ENCODE measurements around the gene TMEM54. TPM values are rescaled to one million over a fixed set of nuclear protein-coding genes. Genes with fewer than 3 reads are reported as not detected.

TMEM54 gene
- total and polyA plus RNA-seq, 2 experiments from 2014 or later: 24.8 to 64.7 TPM

- no peaks in the 10 kb centered on the region for H3K36me3 ChIP-seq (replicated peaks; ENCODE audit: insufficient read depth, low read depth)
- peaks cover 11% of the 10 kb centered on the region for H3K4me1 ChIP-seq (ENCODE audit: insufficient read depth)
- H3K4me3 ChIP-seq: peak within 1 kb of the TSS; percentile 37
- peak within 1 kb of the TSS; percentile 7 for H3K27ac ChIP-seq
- no peaks in the 10 kb centered on the region for H4K20me1 ChIP-seq (ENCODE audit: insufficient read depth, poor library complexity, severe bottlenecking)
- 4% methylated on average over 40 of the region's 99 CpGs for WGBS (ENCODE audit: low lambda C conversion rate, missing lambda C conversion rate)
- no peak within 1 kb of the TSS for H2AFZ ChIP-seq
- H3K9me3 ChIP-seq (ENCODE audit: low read depth): no peaks in the 10 kb centered on the region
- no peaks in the 10 kb centered on the region for H3K79me2 ChIP-seq
- H3K27me3 ChIP-seq: peaks cover 20% of the 10 kb centered on the region
- DNase-seq (ENCODE audit: low spot score): peak; percentile 70
- peak within 1 kb of the TSS; percentile 91 for H3K4me2 ChIP-seq
- TF ChIP-seq CTCF (IDR thresholded peaks at IDR 0.05; ENCODE audit: poor library complexity) (no peak), EZH2 (IDR thresholded peaks at IDR 0.05; ENCODE audit: borderline replicate concordance) (no peak), EZH2phosphoT487 (IDR thresholded peaks at IDR 0.05; ENCODE audit: low read depth, severe bottlenecking, unreplicated experiment) (no peak)
- no peaks in the 10 kb centered on the region for H3K9me2 ChIP-seq (replicated peaks; ENCODE audit: insufficient read depth)
Measured at GRCh38 chr1:32870615-32871363, 30.4 kb downstream of the TMEM54 start, which contains the start of gene FNDC5. TSS of gene FNDC5 (minus strand) at chr1:32870912.

GRCh38 chr1:32869923-32870614, 31.1 kb downstream of the TMEM54 start:
- Histone ChIP-seq H3K4me2 (peak overlapping the region; percentile 91), H3K4me3 (no peak overlapping the region), H4K20me1 (ENCODE audit: insufficient read depth, poor library complexity, severe bottlenecking) (no peaks in the 10 kb centered on the region), H3K4me1 (ENCODE audit: insufficient read depth) (peaks cover 11% of the 10 kb centered on the region), H3K9me2 (replicated peaks; ENCODE audit: insufficient read depth) (no peaks in the 10 kb centered on the region), H3K27ac (no peak overlapping the region), H2AFZ (no peak overlapping the region), H3K36me3 (replicated peaks; ENCODE audit: insufficient read depth, low read depth) (no peaks in the 10 kb centered on the region), H3K9me3 (ENCODE audit: low read depth) (no peaks in the 10 kb centered on the region), H3K27me3 (peaks cover 20% of the 10 kb centered on the region), H3K79me2 (no peaks in the 10 kb centered on the region)
- TF ChIP-seq EZH2phosphoT487 (IDR thresholded peaks at IDR 0.05; ENCODE audit: low read depth, severe bottlenecking, unreplicated experiment): no peak
- TF ChIP-seq CTCF (IDR thresholded peaks at IDR 0.05; ENCODE audit: poor library complexity): no peak
- no peak for DNase-seq (ENCODE audit: low spot score)
- WGBS (ENCODE audit: low lambda C conversion rate, missing lambda C conversion rate): 56% methylated on average over 13 of the region's 16 CpGs

- Histone ChIP-seq H2AFZ (no peak overlapping the region), H3K4me2 (no peak overlapping the region), H3K27me3 (peaks cover 20% of the 10 kb centered on the region), H3K79me2 (no peaks in the 10 kb centered on the region), H4K20me1 (ENCODE audit: insufficient read depth, poor library complexity, severe bottlenecking) (no peaks in the 10 kb centered on the region), H3K9me3 (ENCODE audit: low read depth) (no peaks in the 10 kb centered on the region), H3K4me1 (ENCODE audit: insufficient read depth) (peaks cover 11% of the 10 kb centered on the region), H3K4me3 (no peak overlapping the region), H3K27ac (no peak overlapping the region), H3K36me3 (replicated peaks; ENCODE audit: insufficient read depth, low read depth) (no peaks in the 10 kb centered on the region), H3K9me2 (replicated peaks; ENCODE audit: insufficient read depth) (no peaks in the 10 kb centered on the region)
- TF ChIP-seq EZH2phosphoT487 (IDR thresholded peaks at IDR 0.05; ENCODE audit: low read depth, severe bottlenecking, unreplicated experiment): no peak
- no peak for TF ChIP-seq CTCF (IDR thresholded peaks at IDR 0.05; ENCODE audit: poor library complexity)
- TF ChIP-seq EZH2 (IDR thresholded peaks at IDR 0.05; ENCODE audit: borderline replicate concordance): no peak
- no peak for DNase-seq (ENCODE audit: low spot score)
- WGBS (ENCODE audit: low lambda C conversion rate, missing lambda C conversion rate): 90% methylated on average over 9 of the region's 9 CpGs
Measured at GRCh38 chr1:32868806-32869455, 32.3 kb downstream of the TMEM54 start.
